ENCODE results near the gene SLC22A1.
A peak's percentile ranks its signal among the peaks of the same experiment; 100 is the strongest.

Gene SLC22A1

DNA sequence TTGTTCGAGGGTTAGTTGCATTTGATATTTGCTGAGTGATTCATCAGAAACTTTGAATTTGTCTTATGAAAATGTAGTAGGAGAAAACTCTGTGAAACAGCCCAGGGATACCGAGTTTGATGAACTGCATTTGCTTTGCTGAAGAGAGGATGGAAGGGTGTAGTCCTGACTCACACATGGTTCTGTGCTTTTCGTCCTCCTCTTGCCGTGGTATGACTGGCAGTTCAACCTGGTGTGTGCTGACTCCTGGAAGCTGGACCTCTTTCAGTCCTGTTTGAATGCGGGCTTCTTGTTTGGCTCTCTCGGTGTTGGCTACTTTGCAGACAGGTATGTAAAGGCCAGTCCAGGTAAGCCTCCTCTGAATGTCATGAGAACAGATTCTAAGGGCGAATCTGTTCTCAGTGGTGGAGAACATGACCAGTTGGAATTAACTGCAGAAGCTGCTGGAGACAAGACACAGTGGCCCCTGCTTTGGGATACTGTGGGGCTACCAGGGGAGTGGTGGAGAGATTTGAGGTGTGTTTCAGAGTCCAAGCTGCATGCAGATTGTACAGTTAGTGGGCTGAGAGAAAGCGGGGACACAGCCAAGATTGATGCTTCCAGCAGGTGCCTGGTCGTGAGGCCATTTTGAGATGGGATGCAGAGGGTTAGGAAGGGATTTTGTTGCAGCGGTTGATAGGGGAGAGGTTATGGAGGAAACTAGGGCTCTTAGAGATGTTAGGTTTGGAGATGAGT, 8.4 kb downstream of the SLC22A1 start:
- H3K9ac ChIP-seq (ENCODE audit: low read length) = no peak overlapping the region
- H2BK120ac ChIP-seq (ENCODE audit: low read depth, low read length) = no peak overlapping the region
- no peak overlapping the region for H3K4me3 ChIP-seq (ENCODE audit: insufficient read depth in 1 of 2, low read depth in 1 of 2, low read length in 2 of 2)
- H2BK15ac ChIP-seq (ENCODE audit: low read depth, poor library complexity, severe bottlenecking) = no peak overlapping the region
- H2BK5ac ChIP-seq (ENCODE audit: low read depth, low read length, poor library complexity, severe bottlenecking) = no peak overlapping the region
- H4K91ac ChIP-seq (ENCODE audit: low read length) = no peak overlapping the region
- H3K27ac ChIP-seq (ENCODE audit: low read length, poor library complexity, severe bottlenecking) = no peak overlapping the region
- no peaks in the 10 kb centered on the region for H3K9me3 ChIP-seq (ENCODE audit: control insufficient read depth, low read length)
- H3K23ac ChIP-seq (ENCODE audit: low read length in 2 of 2) = no peak overlapping the region
- H2AFZ ChIP-seq (ENCODE audit: low read depth, low read length) = no peak overlapping the region
- H3K4me1 ChIP-seq (ENCODE audit: control insufficient read depth, insufficient read depth, low read depth, low read length) = peaks cover 5% of the 10 kb centered on the region
- H2BK12ac ChIP-seq (ENCODE audit: low read length in 2 of 2) = no peak overlapping the region
- no peak overlapping the region for H2AK5ac ChIP-seq (ENCODE audit: low read length, severe bottlenecking)
- no peak overlapping the region for H3K14ac ChIP-seq (ENCODE audit: low read length in 2 of 2)
- H3K36me3 ChIP-seq (ENCODE audit: control insufficient read depth in 1 of 2, insufficient read depth in 2 of 2, low read depth in 1 of 2, low read length in 2 of 2) = peaks cover 0 to 9% of the 10 kb centered on the region in 2 experiments
- DNase-seq = no peak
- no peak overlapping the region for H3K18ac ChIP-seq (ENCODE audit: low read depth in 1 of 2, low read length in 2 of 2)
- no peaks in the 10 kb centered on the region for H3K79me1 ChIP-seq (replicated peaks; ENCODE audit: low read length, poor library complexity, severe bottlenecking)
- H4K8ac ChIP-seq (ENCODE audit: low read length) = no peak overlapping the region
- 95% methylated on average over 10 of the region's 10 CpGs for WGBS
- no peak overlapping the region for H3K4me2 ChIP-seq (ENCODE audit: low read length, poor library complexity, severe bottlenecking)
- no peak overlapping the region for H3K4ac ChIP-seq (ENCODE audit: low read depth in 1 of 2, low read length in 2 of 2)
- H3K27me3 ChIP-seq (ENCODE audit: control insufficient read depth in 1 of 2, insufficient read depth in 1 of 2, low read length in 2 of 2) = no peaks in the 10 kb centered on the region

DNA sequence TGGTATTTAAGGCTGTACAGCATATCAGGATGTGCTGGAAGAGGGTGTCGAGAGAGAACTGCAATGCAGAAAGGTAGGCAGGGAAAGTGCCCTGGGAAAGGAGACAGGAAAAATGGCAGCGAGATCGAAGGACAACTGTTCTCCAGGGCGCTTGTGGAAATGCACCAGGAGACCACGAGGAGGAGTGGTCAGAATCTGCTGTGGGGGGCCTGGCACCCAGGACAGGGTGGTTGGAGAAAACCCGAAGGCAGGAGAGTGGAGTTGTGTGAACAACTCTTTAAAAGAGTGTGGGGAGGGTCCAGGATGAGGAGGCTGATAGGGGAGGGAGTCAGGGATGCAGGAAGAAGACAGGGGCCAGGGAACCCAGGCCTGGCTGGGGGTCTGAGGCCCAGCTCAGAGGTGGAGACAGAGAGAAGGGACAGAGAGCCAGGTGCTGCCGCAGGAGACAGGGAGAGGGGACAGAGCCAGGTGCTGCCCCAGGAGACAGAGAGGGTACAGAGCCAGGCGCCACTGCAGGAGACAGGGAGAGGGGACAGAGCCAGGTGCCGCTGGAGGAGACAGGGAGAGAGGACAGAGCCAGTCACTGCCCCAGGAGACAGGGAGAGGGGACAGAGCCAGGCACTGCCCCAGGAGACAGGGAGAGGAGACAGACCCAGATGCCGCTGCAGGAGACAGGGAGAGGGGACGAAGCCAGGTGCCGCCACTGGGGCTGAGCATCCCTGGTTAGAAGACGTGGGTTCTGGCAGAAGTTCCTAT, 9.3 kb downstream of the SLC22A1 start:
- no peak overlapping the region for H2BK5ac ChIP-seq (ENCODE audit: low read depth, low read length, poor library complexity, severe bottlenecking)
- no peaks in the 10 kb centered on the region for H3K9me3 ChIP-seq (ENCODE audit: control insufficient read depth, low read length)
- peaks cover 5% of the 10 kb centered on the region for H3K4me1 ChIP-seq (ENCODE audit: control insufficient read depth, insufficient read depth, low read depth, low read length)
- no peak overlapping the region for H3K9ac ChIP-seq (ENCODE audit: low read length)
- H3K27me3 ChIP-seq (ENCODE audit: control insufficient read depth in 1 of 2, insufficient read depth in 1 of 2, low read length in 2 of 2) = no peaks in the 10 kb centered on the region
- H2BK15ac ChIP-seq (ENCODE audit: low read depth, poor library complexity, severe bottlenecking) = no peak overlapping the region
- H3K27ac ChIP-seq (ENCODE audit: low read length, poor library complexity, severe bottlenecking) = no peak overlapping the region
- H3K79me1 ChIP-seq (replicated peaks; ENCODE audit: low read length, poor library complexity, severe bottlenecking) = no peaks in the 10 kb centered on the region
- WGBS = 96% methylated on average over 13 of the region's 13 CpGs
- no peak overlapping the region for H4K8ac ChIP-seq (ENCODE audit: low read length)
- no peak overlapping the region for H2AFZ ChIP-seq (ENCODE audit: low read depth, low read length)
- H3K14ac ChIP-seq (ENCODE audit: low read length in 2 of 2) = peak overlapping the region in 1 of 2 experiments; percentile 5
- no peak overlapping the region for H3K4me3 ChIP-seq (ENCODE audit: insufficient read depth in 1 of 2, low read depth in 1 of 2, low read length in 2 of 2)
- H3K4ac ChIP-seq (ENCODE audit: low read depth in 1 of 2, low read length in 2 of 2) = no peak overlapping the region
- H2BK12ac ChIP-seq (ENCODE audit: low read length in 2 of 2) = no peak overlapping the region
- H3K4me2 ChIP-seq (ENCODE audit: low read length, poor library complexity, severe bottlenecking) = no peak overlapping the region
- no peak overlapping the region for H2BK120ac ChIP-seq (ENCODE audit: low read depth, low read length)
- H3K36me3 ChIP-seq (ENCODE audit: control insufficient read depth in 1 of 2, insufficient read depth in 2 of 2, low read depth in 1 of 2, low read length in 2 of 2) = peaks cover 0 to 10% of the 10 kb centered on the region in 2 experiments
- no peak overlapping the region for H2AK5ac ChIP-seq (ENCODE audit: low read length, severe bottlenecking)
- no peak overlapping the region for H3K18ac ChIP-seq (ENCODE audit: low read depth in 1 of 2, low read length in 2 of 2)
- peak overlapping the region; percentile 21 for H4K91ac ChIP-seq (ENCODE audit: low read length)
- no peak for DNase-seq
- H3K23ac ChIP-seq (ENCODE audit: low read length in 2 of 2) = no peak overlapping the region

DNA sequence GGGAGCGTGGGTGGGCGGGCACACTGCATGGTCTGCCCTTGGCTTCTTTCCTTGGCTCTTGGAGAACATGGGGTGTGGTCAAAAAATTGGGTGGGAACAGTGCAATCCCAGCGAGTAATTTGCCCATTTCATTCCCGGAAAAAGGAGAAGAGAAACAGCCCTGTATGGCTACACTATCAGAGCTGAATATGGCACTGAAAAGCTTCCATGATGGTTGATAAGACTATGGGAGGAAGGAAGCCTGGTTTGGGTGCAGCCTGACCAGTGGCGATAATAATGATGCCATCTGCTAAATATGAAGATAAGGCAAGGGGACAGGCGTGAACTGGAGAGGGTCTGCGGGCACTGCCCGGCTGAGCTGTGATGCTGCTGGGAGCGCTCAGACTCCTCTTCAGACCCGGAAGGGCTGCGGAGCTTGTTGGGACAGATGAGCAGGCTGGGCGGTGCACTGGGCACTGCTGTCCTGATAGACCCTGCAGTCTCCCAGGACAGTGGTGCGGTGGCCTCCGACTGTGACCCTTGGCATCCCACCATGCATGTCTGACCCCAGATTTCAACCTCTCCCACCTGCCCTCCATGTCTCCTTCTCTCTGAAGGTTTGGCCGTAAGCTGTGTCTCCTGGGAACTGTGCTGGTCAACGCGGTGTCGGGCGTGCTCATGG, 10.2 kb downstream of the SLC22A1 start:
- Histone ChIP-seq H4K8ac (ENCODE audit: low read length) (no peak overlapping the region), H3K4me2 (ENCODE audit: low read length, poor library complexity, severe bottlenecking) (no peak overlapping the region), H3K18ac (ENCODE audit: low read depth in 1 of 2, low read length in 2 of 2) (no peak overlapping the region), H3K23ac (ENCODE audit: low read length in 2 of 2) (no peak overlapping the region), H2AFZ (ENCODE audit: low read depth, low read length) (no peak overlapping the region), H3K27ac (ENCODE audit: low read length, poor library complexity, severe bottlenecking) (no peak overlapping the region), H3K4ac (ENCODE audit: low read depth in 1 of 2, low read length in 2 of 2) (no peak overlapping the region), H2BK15ac (ENCODE audit: low read depth, poor library complexity, severe bottlenecking) (no peak overlapping the region), H3K14ac (ENCODE audit: low read length in 2 of 2) (no peak overlapping the region), H2BK12ac (ENCODE audit: low read length in 2 of 2) (no peak overlapping the region), H2BK5ac (ENCODE audit: low read depth, low read length, poor library complexity, severe bottlenecking) (no peak overlapping the region), H3K27me3 (ENCODE audit: control insufficient read depth in 1 of 2, insufficient read depth in 1 of 2, low read length in 2 of 2) (no peaks in the 10 kb centered on the region), H4K91ac (ENCODE audit: low read length) (no peak overlapping the region), H3K9me3 (ENCODE audit: control insufficient read depth, low read length) (no peaks in the 10 kb centered on the region), H3K4me1 (ENCODE audit: control insufficient read depth, insufficient read depth, low read depth, low read length) (peaks cover 5% of the 10 kb centered on the region), H3K79me1 (replicated peaks; ENCODE audit: low read length, poor library complexity, severe bottlenecking) (no peaks in the 10 kb centered on the region), H3K9ac (ENCODE audit: low read length) (no peak overlapping the region), H2BK120ac (ENCODE audit: low read depth, low read length) (no peak overlapping the region), H3K4me3 (ENCODE audit: insufficient read depth in 1 of 2, low read depth in 1 of 2, low read length in 2 of 2) (no peak overlapping the region), H3K36me3 (ENCODE audit: control insufficient read depth in 1 of 2, insufficient read depth in 2 of 2, low read depth in 1 of 2, low read length in 2 of 2) (peaks cover 0 to 15% of the 10 kb centered on the region in 2 experiments), H2AK5ac (ENCODE audit: low read length, severe bottlenecking) (no peak overlapping the region)
- DNase-seq = no peak
- 95% methylated on average over 19 of the region's 19 CpGs for WGBS

DNA sequence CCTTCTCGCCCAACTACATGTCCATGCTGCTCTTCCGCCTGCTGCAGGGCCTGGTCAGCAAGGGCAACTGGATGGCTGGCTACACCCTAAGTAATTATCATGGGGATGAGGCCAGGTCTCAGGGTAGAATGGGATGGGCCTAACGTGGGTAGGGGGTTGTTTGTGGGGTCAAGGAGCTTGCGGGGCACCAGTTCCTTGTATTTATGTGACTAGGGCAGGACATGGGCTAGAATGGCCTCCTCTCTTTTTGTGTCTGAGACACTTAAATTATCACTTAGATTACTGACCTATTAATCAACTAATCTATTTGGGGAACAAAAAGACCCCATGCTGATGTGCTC, 10.7 kb downstream of the SLC22A1 start:
- H3K27ac ChIP-seq (ENCODE audit: low read length, poor library complexity, severe bottlenecking) = no peak overlapping the region
- H3K4me2 ChIP-seq (ENCODE audit: low read length, poor library complexity, severe bottlenecking) = no peak overlapping the region
- H4K91ac ChIP-seq (ENCODE audit: low read length) = no peak overlapping the region
- H2BK15ac ChIP-seq (ENCODE audit: low read depth, poor library complexity, severe bottlenecking) = no peak overlapping the region
- H2BK5ac ChIP-seq (ENCODE audit: low read depth, low read length, poor library complexity, severe bottlenecking) = no peak overlapping the region
- no peak overlapping the region for H3K18ac ChIP-seq (ENCODE audit: low read depth in 1 of 2, low read length in 2 of 2)
- no peaks in the 10 kb centered on the region for H3K79me1 ChIP-seq (replicated peaks; ENCODE audit: low read length, poor library complexity, severe bottlenecking)
- no peak overlapping the region for H2BK12ac ChIP-seq (ENCODE audit: low read length in 2 of 2)
- DNase-seq = no peak
- H2BK120ac ChIP-seq (ENCODE audit: low read depth, low read length) = no peak overlapping the region
- no peak overlapping the region for H3K14ac ChIP-seq (ENCODE audit: low read length in 2 of 2)
- H3K9me3 ChIP-seq (ENCODE audit: control insufficient read depth, low read length) = no peaks in the 10 kb centered on the region
- H2AK5ac ChIP-seq (ENCODE audit: low read length, severe bottlenecking) = no peak overlapping the region
- peaks cover 5% of the 10 kb centered on the region for H3K4me1 ChIP-seq (ENCODE audit: control insufficient read depth, insufficient read depth, low read depth, low read length)
- 68% methylated on average over 3 of the region's 4 CpGs for WGBS
- no peak overlapping the region for H3K4me3 ChIP-seq (ENCODE audit: insufficient read depth in 1 of 2, low read depth in 1 of 2, low read length in 2 of 2)
- H3K36me3 ChIP-seq (ENCODE audit: control insufficient read depth in 1 of 2, insufficient read depth in 2 of 2, low read depth in 1 of 2, low read length in 2 of 2) = peaks cover 0 to 20% of the 10 kb centered on the region in 2 experiments
- H3K4ac ChIP-seq (ENCODE audit: low read depth in 1 of 2, low read length in 2 of 2) = no peak overlapping the region
- no peak overlapping the region for H4K8ac ChIP-seq (ENCODE audit: low read length)
- no peaks in the 10 kb centered on the region for H3K27me3 ChIP-seq (ENCODE audit: control insufficient read depth in 1 of 2, insufficient read depth in 1 of 2, low read length in 2 of 2)
- H3K9ac ChIP-seq (ENCODE audit: low read length) = peak overlapping the region; percentile 46
- H2AFZ ChIP-seq (ENCODE audit: low read depth, low read length) = no peak overlapping the region
- H3K23ac ChIP-seq (ENCODE audit: low read length in 2 of 2) = no peak overlapping the region

Data from mesenchymal stem cell (in vitro differentiated cells and primary cell).